ENCODE data around the gene IGFBP1.

DNA sequence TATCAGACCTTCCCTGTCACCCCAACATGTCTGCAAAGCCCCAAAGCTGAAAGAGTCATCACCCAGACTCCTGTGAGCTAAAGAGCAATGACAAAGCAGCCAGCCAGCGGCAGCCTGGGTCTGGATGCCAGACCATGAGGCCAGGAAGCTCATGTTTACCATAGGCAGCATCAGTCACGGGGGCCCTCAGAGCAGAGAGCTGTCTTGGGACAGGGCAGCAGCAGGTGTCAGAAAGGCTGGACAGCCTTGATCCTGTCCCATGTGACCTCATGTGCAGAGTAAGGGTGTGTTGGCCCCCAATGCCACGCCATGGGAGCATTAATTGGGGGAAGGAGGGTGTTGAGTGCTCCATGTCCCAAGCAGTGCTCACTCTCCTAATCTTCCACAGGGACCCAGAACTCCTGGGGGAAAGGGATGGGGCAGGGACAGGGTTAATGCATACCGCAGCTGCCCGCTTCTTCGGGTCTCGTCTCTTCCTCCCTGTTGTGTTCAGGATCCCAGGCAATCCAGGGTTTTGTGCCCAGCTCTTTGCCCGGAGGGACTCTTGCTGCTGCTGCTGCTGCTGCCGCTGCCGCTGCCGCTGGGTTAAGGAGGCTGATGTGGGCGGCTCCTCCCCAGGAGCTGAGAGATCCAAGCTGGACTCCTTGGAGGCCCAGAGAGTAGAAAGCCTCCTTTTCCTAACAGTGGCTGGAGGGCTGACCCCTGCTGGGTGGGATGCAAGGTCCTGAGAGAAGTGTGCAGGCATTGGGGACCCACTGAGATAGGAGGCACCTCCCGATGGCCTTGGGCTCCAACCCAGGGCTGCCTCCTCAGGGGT is 22.5 kb upstream of the IGFBP1 start:
- TF ChIP-seq POLR2A (IDR thresholded peaks at IDR 0.05) (no peak), POLR2AphosphoS5 (IDR thresholded peaks at IDR 0.05) (no peak), EP300 (IDR thresholded peaks at IDR 0.05) (no peak)
- TF ChIP-seq, protein P1, sequence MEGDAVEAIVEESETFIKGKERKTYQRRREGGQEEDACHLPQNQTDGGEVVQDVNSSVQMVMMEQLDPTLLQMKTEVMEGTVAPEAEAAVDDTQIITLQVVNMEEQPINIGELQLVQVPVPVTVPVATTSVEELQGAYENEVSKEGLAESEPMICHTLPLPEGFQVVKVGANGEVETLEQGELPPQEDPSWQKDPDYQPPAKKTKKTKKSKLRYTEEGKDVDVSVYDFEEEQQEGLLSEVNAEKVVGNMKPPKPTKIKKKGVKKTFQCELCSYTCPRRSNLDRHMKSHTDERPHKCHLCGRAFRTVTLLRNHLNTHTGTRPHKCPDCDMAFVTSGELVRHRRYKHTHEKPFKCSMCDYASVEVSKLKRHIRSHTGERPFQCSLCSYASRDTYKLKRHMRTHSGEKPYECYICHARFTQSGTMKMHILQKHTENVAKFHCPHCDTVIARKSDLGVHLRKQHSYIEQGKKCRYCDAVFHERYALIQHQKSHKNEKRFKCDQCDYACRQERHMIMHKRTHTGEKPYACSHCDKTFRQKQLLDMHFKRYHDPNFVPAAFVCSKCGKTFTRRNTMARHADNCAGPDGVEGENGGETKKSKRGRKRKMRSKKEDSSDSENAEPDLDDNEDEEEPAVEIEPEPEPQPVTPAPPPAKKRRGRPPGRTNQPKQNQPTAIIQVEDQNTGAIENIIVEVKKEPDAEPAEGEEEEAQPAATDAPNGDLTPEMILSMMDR (IDR thresholded peaks at IDR 0.05) = no peak

Data from stomach (tissue), 4 donors.